Adipose tissue (tissue), 3 donors: ENCODE measurements around the gene MEGF11. TPM values are rescaled to one million over a fixed set of nuclear protein-coding genes. Genes with fewer than 3 reads are reported as not detected.

Source experiments
- H3K27ac ChIP-seq: one replicate; pipeline ENCODE4 v1.5.1; 2013; ENCODE audit warnings: low read depth, low read length
- WGBS, 3 donors: extraction: QIAGEN DNeasy Blood & Tissue Kit; methylation state at CpG; one replicate each; pipeline ENCODE4 v1.1.7; 2013; 5-methylcytosine and 5-hydroxymethylcytosine counted together
- polyA plus RNA-seq, 3 donors: library from polyadenylated mRNA; stranded (reverse); fragments of 200-250 nt; gene quantifications; one replicate each; pipeline ENCODE4 v1.2.3, GENCODE V29; 2013
- donor health status: healthy with polysubstance abuse.
- donor health status: Bipolar disorder and iron deficiency.
- donor health status: healthy.

Gene MEGF11
- polyA plus RNA-seq, 3 donors: 0.01 to 0.22 TPM; not detected in 1

DNA sequence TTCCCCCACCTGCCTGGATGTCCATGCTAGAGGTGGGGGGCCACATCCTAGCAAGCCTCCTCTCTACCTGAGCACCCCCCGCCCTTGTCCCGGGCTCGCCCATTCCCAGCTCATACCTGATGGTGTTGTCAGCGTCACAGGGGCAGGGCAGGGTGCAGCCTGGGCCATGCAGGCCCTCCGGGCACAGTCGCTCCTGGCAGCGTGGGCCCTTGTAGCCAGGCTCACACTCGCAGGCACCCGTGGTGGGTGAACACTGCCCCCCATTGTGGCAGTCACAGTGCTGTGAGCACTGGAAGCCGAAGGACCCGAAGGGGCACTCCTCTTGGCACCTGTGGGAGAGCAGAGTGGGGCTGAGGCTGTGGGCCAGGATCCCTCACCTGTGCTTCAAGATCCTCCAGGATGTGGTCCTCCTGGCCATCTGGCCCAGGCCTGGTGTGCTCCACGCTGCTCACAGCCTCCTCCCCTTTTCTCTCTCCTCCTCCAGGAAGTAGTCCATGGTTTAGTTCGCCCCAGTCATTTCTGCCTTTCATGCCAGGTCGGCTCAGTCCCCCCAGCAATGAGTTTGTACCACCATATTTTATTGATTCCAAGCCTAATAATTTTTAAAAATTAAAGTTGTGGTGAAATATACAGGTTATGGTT, 288.6 kb downstream of the MEGF11 start:
- no peak overlapping the region for H3K27ac ChIP-seq
- 85 to 92% (median 88%) methylated on average over 14 of the region's 14 CpGs for WGBS, 3 donors

DNA sequence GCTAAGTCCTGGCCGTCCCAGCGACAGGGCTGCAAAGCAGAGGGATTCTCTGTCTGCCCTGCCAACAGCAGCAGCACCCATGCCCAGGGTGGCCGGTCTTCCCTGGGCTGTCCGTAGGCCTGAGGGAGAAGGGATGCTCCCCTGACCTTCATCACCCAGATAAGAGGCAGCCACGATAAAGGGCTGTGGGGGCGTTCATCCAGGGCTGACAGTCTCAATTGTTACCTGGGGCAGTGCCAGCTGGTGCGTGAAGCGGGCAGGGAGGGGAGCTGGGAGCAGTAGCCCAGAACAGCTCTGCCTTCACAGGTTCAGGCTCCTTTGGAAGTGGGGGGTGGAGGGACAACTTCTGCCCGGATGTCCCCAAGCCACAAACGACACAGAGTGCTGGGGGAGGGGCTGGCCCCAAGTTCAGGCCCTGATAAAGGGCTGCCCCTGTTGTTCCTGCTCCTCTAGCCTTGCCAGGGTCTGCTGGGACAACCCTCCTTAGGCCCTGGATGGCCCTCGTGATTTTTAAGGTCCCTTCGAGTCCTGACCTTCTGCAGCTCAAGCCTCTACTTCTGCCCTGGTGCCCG, 289.6 kb downstream of the MEGF11 start:
- no peak overlapping the region for H3K27ac ChIP-seq
- 52 to 60% (median 52%) methylated on average over 12 to 13 of the region's 13 CpGs for WGBS, 3 donors

DNA sequence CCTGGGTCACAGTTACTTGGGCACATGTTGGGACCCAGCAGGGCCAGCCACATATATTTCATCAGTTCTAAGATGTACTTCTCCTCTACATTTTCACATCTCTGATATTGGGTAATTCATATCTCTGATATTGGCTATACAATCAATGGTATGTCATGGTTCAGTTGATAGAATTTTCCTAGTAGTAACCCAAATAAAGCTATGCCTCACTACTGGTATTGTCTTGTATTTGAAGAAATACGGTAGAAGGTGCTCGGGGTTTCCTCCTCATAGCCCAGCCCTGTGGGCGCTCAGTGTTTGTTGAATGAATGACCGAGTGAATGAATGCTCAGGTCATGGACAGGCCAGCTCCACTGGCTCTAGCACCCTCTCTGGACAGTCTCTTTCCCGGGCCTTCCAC, 290.2 kb downstream of the MEGF11 start:
- WGBS, 3 donors: 53 to 54% (median 53%) methylated on average over 5 of the region's 5 CpGs
- H3K27ac ChIP-seq: no peak overlapping the region

DNA sequence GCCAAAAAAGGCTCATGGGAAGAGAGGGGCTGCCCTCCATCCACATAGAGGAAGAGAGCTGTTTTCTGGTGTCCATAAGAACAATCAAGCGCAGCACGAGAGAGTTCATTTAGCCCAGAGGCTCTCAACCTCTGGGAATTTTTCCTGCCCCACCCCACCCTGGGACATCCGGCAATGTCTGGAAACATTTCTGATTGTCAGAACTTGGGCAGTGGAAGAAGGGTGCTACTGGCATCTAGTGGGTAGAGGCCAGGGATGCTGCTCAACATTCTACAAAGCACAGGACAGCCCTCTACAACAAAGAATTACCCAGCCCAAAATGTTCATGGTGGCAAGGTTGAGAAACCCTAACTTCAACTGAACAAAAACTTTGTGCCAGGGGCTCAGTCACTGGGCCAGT, 291.4 kb downstream of the MEGF11 start:
- 62 to 68% (median 63%) methylated on average over 3 of the region's 3 CpGs for WGBS, 3 donors
- H3K27ac ChIP-seq: no peak overlapping the region

DNA sequence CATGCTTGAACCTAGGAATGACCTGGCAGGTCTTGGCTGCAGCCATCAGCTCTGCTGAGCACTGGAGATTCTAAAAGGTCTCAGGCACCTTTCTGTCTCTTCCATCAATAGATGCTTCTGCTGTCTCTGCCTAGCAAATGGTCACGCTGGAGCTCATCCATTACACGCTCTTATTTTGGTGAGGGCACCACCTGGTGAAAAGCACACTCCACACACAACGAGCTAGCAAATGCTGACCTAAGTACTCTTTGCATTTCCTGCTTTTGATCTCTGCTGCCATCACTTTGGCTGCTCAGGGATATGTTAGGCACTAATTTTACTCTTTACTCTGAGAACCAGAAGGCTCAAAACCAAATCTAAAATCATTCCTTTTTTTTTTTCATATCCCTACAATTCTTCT, 293.0 kb downstream of the MEGF11 start:
- no peak overlapping the region for H3K27ac ChIP-seq
- 45 to 50% (median 48%) methylated on average over 3 of the region's 3 CpGs for WGBS, 3 donors

DNA sequence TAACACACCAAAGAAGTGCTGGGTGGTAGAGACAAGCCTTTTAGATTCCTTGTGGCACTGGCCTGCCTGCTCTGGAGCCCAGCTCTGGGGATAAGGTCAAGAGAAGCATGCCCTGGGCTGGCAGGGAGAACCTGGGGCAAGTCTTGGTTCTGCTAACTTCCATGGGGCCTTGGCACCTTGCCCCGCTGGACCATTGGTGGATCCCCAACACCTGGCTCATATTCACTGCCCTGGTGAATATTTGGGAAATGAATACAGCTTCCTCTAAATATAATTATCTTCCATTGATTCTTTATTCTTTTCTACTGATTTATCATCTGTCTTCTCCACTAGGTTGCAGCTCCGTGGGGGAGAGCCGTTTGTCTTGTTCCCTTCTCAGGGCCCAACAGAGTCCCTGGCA, 294.7 kb downstream of the MEGF11 start:
- 58 to 68% (median 65%) methylated on average over 3 of the region's 3 CpGs for WGBS, 3 donors
- H3K27ac ChIP-seq: no peak overlapping the region

DNA sequence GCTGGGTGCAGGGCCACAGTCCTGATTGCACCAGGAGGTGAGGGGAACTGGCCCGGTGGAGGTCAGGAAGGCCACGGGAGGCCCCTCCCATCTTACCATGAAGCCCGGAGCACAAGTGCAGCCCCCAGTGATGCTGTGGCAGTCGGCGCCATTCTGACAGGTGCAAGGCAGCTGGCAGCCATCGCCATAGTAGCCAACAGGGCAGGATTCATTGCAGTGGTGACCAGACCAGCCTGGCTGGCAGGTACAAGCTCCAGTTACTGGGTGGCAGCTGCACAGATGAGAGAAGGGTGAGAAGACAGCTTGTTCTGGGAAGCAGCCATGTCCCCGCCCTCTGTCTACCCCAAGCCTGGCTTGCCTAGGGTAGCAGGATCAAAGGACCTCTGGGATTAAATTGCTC, 296.1 kb downstream of the MEGF11 start:
- 65 to 67% (median 66%) methylated on average over 7 of the region's 7 CpGs for WGBS, 3 donors
- H3K27ac ChIP-seq: no peak overlapping the region

DNA sequence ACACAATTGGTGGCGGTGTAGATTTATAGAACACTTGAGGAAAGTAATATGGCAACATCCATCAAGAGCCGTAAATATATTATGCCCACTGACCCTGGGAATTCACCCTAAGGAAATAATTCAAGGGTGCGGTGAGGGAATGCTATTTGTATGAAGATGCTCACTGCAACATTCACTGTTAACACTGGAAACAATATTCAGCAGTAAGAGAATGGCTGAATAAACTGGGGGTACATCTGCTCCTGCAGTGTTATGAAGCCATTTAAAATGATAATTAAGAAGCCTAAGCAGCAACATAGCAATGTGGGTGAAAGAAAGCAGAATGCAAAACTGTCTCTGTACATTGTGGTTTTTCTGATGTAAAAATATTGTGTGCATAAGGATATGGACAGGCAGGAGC, 296.7 kb downstream of the MEGF11 start:
- H3K27ac ChIP-seq: no peak overlapping the region
- WGBS, 3 donors: 91 to 94% (median 94%) methylated on average over 3 of the region's 3 CpGs

DNA sequence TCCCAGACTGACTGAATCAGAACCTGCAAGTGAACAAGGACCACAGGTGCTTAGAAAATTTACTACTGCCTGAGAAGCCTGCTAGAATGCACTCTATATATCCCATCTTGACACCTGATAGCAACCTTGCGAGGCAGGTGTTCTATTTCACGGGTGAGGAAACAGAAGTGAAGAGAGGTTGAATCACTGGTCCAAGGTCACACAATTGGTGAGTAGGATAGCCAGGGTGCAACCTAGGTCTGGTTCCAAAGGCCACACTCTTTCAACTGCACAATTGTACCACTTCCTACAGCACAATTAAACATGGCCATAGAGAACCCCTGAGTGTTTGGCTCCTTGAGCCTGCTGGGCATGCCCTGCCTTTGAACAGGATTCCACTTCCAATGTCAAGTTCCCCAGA, 297.2 kb downstream of the MEGF11 start:
- H3K27ac ChIP-seq: no peak overlapping the region
- 65 to 94% (median 87%) methylated on average over 2 of the region's 2 CpGs for WGBS, 3 donors

DNA sequence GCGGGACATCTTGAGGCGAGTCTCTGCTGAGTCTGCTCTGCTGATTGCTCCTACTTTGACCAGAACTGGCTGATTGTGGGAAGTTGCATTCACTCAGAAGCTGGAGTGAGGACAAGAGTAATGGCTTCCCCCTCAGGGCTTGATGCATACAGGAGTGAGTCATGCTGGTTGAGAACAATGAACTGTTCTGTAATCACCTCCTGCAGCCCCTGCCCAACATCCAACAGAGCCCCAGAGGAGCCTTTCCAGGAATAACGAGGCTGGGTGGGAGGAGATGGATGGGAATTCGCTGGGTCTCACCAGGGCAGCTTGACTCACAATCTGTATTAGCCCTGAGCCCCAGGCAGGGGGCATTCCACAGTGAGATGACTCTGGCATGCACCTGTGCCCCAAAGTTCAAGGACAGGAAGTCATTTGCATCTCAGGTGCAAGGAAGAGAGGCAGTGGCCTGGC, 299.2 kb downstream of the MEGF11 start:
- no peak overlapping the region for H3K27ac ChIP-seq
- 51 to 68% (median 63%) methylated on average over 4 of the region's 4 CpGs for WGBS, 3 donors

DNA sequence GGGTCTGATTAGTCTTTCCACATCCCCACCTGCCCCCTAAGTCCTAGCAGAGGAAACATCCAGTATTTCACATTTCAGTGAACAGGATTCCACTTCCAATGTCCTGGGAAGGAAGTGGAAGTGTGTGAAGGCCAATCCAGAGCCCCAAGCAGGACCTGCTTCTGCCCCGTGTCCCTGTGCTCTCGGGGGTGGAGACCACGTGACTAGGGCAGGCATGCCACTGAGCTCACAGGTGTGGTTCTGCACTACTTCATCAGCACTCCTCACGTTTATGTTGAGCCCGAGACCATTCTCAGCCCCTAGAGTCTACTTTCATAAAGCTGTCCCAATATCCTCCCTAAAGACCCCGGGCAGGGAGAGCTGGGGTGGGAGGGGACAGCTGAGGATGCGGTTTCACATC, 299.9 kb downstream of the MEGF11 start:
- no peak overlapping the region for H3K27ac ChIP-seq
- 75 to 79% (median 75%) methylated on average over 7 of the region's 7 CpGs for WGBS, 3 donors

DNA sequence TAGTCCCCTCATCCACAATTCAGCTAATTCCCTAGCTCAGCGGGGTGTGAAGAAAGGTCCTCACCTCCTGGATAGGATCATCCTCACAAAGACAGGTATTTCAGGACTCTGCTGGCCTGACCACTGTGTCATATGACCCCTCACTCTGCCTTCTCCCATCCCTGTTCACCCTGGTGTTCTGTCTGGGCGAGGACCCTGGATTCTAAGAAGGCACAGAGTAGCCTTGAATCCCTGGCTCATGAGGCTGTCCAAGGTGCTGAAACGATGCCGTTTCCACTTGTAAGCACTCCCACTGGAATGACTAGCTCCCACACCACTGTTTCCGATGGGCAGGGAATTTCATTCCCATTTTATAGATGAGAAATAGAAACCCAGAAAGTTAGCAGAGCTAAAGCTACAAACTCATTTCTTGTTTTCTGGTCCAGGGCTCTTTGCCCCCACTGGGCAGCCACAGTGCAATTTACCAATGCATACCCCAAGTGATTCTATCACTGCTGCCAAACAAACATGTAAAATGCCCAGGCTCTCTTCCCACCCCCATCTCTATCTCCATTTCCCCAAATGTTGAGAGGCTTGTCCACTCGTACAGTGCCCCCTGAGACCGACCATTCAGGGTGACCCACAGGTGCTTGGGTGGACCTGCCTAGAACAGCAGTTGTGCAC, 301.0 kb downstream of the MEGF11 start:
- H3K27ac ChIP-seq: no peak overlapping the region
- WGBS, 3 donors: 37 to 43% (median 43%) methylated on average over 7 of the region's 7 CpGs

DNA sequence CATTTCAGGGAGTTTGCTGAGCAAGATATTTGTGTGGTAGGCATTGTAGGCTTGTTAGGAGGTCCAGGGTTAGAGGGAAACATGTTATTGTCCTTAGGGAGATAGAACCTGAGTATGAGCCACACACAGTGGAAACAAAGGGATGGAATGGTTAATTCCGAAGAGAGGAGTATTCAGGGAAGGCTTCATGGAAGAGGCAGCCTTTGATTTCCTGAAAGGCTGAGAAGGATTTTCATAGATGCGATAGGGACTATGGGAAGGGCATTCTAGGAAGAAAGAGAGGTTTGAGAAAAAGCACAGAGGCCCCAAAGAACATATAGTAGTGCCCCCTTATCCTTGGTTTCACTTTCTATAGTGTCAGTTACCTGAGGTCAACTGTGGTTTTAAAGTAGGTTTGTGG, 302.5 kb downstream of the MEGF11 start:
- no peak overlapping the region for H3K27ac ChIP-seq
- WGBS, 3 donors: 88 to 89% (median 89%) methylated on average over 2 of the region's 2 CpGs

DNA sequence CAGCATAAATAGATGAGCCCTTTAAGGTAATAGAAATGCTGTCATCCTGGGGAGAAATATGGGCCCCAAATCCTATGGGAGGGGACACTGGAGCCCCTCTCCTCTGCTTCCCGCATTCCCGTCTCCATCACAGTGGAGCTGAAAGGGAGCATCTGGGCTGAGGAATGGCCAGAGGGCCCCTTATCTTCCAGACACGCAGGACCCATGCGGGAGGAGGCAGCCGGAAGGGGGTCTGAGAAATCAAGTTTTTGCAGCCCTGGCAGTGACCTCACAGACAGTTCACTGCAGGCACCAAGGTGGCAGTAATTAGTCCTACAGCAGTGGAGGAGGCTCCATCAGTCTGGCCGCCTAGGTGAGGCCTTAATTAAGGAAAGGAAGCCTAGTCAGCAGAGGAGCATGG, 304.1 kb downstream of the MEGF11 start:
- H3K27ac ChIP-seq: no peak overlapping the region
- 58 to 77% (median 60%) methylated on average over 6 of the region's 6 CpGs for WGBS, 3 donors

DNA sequence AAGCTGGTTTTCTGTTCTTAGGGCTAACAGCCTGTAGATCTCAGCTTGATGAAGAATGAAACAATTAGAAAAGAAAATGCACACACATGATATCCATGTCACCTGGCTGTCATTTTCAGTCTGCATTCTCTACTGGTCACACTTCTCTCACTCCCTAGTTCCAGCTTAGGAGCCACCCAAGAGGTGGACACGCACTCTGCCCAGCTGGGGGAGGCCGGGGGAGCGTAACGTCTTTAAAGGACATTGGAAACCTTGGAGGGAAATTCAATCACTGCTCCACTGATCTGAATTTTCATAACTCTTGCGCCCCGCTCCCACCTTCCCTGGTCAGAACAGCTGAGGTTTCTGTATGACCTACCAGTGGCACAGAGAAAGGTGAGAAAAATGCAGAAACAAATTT, 304.5 kb downstream of the MEGF11 start:
- no peak overlapping the region for H3K27ac ChIP-seq
- WGBS, 3 donors: 83 to 92% (median 89%) methylated on average over 6 of the region's 6 CpGs

DNA sequence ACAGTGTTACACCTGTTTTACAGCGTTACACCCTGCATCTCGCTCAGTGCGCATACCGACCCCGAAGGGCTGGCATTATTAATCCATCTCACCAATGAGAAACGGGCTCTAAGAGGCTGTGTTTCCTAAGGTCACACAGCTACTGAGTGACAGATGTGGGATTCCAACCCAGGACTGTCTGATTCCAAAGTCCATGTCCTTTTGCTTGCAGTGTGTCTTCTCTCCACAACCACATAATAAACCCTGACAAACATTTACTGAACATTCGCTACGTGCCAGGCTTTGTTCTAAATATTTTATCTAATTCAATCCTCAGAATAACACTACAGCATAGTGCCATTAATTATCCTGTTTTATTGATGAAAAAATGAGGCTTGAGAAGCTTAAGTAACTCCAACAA, 305.2 kb downstream of the MEGF11 start:
- 73 to 84% (median 81%) methylated on average over 8 of the region's 8 CpGs for WGBS, 3 donors
- no peak overlapping the region for H3K27ac ChIP-seq

DNA sequence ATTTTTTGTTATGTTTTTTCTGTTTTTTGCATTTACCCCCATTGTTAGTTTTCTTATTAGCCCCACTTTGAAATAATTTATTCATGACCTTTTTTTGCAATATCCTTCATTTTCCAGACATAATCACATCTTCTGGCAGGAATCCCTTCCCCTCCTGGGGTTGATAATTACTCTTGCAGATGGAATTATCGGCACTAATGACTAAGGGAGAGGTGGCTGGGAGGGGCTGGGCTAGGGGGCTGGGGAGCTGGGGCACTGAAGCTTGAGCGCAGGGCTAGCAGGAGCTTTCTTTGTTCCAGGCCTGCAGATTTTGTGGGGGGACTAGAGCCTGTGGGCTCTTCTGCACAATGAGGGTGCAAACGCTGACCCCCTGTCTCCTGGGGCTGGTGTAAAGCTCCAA, 306.5 kb downstream of the MEGF11 start:
- 75 to 89% (median 78%) methylated on average over 3 of the region's 3 CpGs for WGBS, 3 donors
- no peak overlapping the region for H3K27ac ChIP-seq

DNA sequence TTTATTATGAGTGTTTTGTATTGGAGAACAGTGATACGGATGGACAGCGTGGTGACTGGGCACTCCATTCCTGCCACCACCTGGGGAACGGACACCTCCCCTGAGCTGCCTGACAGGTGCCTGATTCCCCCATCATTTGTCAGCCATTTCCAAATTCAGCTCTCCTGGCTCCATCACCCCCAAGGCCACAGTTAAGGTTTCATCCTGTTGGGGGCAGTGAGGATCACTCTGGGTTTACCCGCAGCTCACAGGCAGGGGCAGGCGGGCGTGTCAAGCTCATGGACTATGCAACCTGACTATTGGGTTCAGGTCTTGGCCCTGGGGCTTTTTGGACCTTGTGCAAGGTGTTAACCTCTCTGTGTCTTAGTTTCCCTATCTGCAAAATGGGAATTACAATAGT, 307.9 kb downstream of the MEGF11 start:
- 85 to 91% (median 91%) methylated on average over 6 of the region's 6 CpGs for WGBS, 3 donors

DNA sequence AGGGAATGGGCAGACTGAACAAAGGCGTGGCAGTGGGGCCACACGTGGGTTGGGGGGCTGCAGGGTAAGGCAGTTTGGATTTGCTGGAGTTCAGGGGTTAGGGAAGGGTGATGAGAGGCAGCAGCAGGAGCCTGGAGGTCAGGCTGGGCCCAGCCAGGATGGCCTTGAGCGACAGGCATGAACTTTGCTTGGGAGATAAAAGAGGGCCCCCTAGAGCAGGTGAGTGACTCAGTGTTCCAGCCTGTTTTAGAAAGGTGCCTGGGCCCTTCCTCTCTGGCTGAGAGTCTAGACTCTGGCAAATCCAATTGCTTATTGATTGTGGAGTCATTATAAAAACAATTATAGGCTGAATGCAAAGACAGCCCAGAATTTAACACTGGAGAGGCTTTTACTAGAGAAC, 309.1 kb downstream of the MEGF11 start:
- no peak overlapping the region for H3K27ac ChIP-seq
- 77 to 78% (median 77%) methylated on average over 3 of the region's 3 CpGs for WGBS, 3 donors

More for the DNA sequence above, 307.9 kb downstream of the MEGF11 start:
- H3K27ac ChIP-seq: no peak overlapping the region

DNA sequence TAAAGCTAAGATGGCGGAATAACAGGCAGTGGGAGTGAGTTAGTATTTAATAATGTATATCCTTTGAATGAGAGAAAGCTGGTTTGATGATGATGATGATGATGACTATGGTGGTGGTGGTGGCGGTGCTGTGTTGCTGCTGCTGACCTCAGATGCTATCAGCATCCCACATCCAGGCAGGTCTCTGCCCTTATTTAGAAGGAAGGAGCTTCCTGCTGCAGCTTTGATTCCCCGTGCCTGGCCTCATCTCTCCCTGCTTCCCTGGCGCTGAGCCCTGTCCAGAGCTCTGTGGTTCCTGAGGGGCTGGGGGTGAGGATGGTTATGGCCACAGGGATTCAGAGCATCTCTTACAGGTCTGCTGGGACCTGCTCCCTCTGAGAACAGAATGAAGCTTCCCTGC, 311.1 kb downstream of the MEGF11 start:
- no peak overlapping the region for H3K27ac ChIP-seq
- WGBS, 3 donors: 66 to 83% (median 68%) methylated on average over 4 of the region's 4 CpGs
